ENCODE measurements around the gene SLC16A3.
A peak's percentile ranks its signal among the peaks of the same experiment; 100 is the strongest.

DNA sequence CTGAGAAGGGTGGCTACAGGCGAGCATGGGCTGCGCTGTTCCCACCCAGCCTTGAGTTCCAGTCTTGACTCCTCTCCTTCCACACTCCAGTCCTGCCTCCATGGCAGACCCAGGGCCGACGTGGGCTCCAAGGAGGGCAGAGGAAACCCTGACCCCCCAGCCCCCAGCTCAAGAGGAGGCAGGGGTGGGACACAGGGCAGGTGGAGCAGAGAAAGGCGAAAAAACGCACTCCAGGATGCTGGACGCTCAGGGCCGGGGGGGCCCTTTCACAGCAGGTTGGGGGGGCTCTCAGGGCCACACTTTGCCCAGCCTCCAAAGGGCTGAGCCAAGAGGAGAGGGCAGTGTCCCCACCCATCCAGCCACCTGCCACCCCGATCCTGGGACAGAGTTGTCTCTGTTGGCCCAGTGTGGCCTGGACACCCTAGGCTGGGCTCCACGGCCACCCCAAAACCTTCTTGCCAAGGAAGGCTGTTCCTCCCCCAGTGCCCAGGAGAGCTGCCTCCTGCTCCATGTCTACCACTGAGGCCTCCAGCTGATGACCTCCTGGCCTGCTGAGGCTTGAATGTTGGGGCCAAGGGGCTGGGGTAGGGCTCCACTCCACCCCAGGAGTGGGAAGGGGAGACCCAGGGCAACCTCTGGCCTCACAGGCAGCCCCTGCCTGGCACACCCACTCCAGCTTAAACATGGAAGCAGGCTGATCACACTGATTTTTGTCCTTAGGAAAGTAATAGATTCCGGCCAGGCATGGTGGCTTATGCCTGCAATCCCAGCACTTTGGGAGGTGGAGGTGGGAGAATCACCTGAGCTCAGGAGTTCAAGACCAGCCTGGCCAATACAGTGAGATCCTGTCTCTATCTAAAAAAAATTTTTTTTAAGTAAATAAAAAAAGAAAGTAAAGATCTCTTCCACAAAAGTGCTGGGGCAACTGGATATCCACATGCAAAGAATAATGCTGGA lies 8.8 kb upstream of the SLC16A3 start:
- no peak for TF ChIP-seq ZNF211 (tag by site-specific recombination; IDR thresholded peaks at IDR 0.05; ENCODE audit: low read depth)
- TF ChIP-seq, protein P1, sequence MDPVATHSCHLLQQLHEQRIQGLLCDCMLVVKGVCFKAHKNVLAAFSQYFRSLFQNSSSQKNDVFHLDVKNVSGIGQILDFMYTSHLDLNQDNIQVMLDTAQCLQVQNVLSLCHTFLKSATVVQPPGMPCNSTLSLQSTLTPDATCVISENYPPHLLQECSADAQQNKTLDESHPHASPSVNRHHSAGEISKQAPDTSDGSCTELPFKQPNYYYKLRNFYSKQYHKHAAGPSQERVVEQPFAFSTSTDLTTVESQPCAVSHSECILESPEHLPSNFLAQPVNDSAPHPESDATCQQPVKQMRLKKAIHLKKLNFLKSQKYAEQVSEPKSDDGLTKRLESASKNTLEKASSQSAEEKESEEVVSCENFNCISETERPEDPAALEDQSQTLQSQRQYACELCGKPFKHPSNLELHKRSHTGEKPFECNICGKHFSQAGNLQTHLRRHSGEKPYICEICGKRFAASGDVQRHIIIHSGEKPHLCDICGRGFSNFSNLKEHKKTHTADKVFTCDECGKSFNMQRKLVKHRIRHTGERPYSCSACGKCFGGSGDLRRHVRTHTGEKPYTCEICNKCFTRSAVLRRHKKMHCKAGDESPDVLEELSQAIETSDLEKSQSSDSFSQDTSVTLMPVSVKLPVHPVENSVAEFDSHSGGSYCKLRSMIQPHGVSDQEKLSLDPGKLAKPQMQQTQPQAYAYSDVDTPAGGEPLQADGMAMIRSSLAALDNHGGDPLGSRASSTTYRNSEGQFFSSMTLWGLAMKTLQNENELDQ (tag by site-specific recombination; IDR thresholded peaks at IDR 0.05; ENCODE audit: low read depth): no peak
- TF ChIP-seq, protein P2, sequence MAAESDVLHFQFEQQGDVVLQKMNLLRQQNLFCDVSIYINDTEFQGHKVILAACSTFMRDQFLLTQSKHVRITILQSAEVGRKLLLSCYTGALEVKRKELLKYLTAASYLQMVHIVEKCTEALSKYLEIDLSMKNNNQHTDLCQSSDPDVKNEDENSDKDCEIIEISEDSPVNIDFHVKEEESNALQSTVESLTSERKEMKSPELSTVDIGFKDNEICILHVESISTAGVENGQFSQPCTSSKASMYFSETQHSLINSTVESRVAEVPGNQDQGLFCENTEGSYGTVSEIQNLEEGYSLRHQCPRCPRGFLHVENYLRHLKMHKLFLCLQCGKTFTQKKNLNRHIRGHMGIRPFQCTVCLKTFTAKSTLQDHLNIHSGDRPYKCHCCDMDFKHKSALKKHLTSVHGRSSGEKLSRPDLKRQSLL (tag by site-specific recombination; IDR thresholded peaks at IDR 0.05): no peak
- no peak for TF ChIP-seq ZNF24 (tag by site-specific recombination; IDR thresholded peaks at IDR 0.05)
- TF ChIP-seq ZNF121 (tag by site-specific recombination; IDR thresholded peaks at IDR 0.05): peak; percentile 21; the same call in 1 of the 2 replicates
- TF ChIP-seq, protein P3, sequence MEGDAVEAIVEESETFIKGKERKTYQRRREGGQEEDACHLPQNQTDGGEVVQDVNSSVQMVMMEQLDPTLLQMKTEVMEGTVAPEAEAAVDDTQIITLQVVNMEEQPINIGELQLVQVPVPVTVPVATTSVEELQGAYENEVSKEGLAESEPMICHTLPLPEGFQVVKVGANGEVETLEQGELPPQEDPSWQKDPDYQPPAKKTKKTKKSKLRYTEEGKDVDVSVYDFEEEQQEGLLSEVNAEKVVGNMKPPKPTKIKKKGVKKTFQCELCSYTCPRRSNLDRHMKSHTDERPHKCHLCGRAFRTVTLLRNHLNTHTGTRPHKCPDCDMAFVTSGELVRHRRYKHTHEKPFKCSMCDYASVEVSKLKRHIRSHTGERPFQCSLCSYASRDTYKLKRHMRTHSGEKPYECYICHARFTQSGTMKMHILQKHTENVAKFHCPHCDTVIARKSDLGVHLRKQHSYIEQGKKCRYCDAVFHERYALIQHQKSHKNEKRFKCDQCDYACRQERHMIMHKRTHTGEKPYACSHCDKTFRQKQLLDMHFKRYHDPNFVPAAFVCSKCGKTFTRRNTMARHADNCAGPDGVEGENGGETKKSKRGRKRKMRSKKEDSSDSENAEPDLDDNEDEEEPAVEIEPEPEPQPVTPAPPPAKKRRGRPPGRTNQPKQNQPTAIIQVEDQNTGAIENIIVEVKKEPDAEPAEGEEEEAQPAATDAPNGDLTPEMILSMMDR (tag by site-specific recombination; IDR thresholded peaks at IDR 0.05): no peak
- TF ChIP-seq ZNF214 (tag by site-specific recombination; IDR thresholded peaks at IDR 0.05; ENCODE audit: borderline replicate concordance): no peak
- TF ChIP-seq, protein P4, sequence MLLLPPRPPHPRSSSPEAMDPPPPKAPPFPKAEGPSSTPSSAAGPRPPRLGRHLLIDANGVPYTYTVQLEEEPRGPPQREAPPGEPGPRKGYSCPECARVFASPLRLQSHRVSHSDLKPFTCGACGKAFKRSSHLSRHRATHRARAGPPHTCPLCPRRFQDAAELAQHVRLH (tag by site-specific recombination; IDR thresholded peaks at IDR 0.05): no peak

Measured in HEK293 (cell line).